ENCODE measurements around the gene SCFD2.
"Not testable (repeated sequence)": the region's sequence is repeated elsewhere in the genome, so short reads cannot be mapped to it uniquely, and the experiment has no call there.

SCFD2 gene

DNA sequence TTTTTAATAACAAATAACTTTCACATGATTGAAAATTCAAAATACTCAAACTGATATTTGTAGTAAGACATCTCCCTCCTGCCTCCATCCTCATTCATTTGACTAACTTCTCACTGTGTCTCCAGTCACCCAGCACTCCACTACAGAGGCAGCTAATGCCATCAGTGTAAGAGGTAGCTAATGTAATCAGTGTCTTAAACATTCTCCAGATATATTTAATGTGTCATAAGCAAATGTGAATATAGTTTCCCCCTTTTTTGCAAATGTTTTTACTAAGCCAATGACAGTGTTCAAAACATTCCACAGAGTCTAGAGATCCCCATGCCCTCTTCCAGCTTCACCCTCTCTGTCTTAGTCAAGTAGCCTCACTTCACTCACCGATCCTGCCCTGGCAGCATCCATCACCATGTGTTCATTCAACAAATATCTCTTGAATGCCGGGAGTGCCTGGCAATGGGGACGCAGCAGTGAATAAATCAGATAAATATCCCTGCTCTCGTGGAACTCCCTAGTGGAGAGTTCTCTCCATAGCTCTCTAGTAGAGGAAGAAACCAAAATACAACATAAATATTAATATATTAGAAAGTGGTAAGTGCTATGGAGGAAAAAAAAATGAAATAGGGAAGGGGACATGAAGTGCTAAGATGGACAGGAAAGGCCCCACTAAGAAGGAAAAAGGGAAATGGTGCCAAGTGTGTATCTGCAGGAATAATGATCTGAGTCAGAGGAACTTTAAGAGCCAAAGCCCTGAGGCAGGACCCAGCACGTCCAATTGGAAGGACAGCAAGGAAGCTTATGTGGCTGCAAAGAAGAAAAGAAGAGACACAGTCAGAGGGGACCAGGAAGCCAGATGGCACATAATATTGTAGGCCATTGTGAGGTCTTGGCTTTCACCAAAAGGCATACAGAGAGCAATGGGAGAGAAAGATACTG, 18.7 kb downstream of the SCFD2 start:
- DNase-seq (ENCODE audit: low read depth in 4 of 4, low spot score in 1 of 4): no peak

- not testable (repeated sequence) for DNase-seq (ENCODE audit: low read depth in 4 of 4, low spot score in 1 of 4)
Measured at GRCh38 chr4:53346392-53346791, 19.5 kb downstream of the SCFD2 start.

- DNase-seq (ENCODE audit: low read depth in 4 of 4, low spot score in 1 of 4): not testable (repeated sequence)
Measured at GRCh38 chr4:53340145-53340544, 25.7 kb downstream of the SCFD2 start.

- not testable (repeated sequence) for DNase-seq (ENCODE audit: low read depth in 4 of 4, low spot score in 1 of 4)
Measured at GRCh38 chr4:53334916-53335315, 30.9 kb downstream of the SCFD2 start.

GRCh38 chr4:53326535-53326934, 39.3 kb downstream of the SCFD2 start:
- DNase-seq (ENCODE audit: low read depth in 4 of 4, low spot score in 1 of 4): no peak

GRCh38 chr4:53322696-53323095, 43.2 kb downstream of the SCFD2 start:
- no peak for DNase-seq (ENCODE audit: low read depth in 4 of 4, low spot score in 1 of 4)

- no peak for DNase-seq (ENCODE audit: low read depth in 4 of 4, low spot score in 1 of 4)
Measured at GRCh38 chr4:53321984-53322289, 43.9 kb downstream of the SCFD2 start.

- DNase-seq (ENCODE audit: low read depth in 4 of 4, low spot score in 1 of 4): no peak
Measured at GRCh38 chr4:53321151-53321983, 44.5 kb downstream of the SCFD2 start.

DNA sequence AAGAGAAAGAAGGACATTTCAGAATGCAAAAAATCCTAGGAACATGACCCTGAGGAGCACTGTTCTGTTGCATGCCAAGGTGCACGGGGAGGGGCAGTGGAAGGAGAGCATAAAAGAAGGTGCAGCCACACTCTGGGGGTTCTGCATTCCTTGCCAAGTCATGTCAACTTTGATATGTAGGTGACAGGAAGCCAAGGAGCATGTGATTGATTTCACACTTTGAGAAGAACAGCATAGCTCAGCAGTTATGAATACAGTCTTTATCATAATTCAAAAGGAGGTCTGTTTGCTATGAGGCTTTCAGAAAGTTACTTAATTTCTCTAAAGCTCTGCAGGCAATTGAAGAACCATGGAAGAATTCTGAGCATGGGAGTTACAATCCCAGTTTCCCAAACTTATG, 50.6 kb downstream of the SCFD2 start:
- no peak for DNase-seq (ENCODE audit: low read depth in 4 of 4, low spot score in 1 of 4)

GRCh38 chr4:53314252-53314651, 51.6 kb downstream of the SCFD2 start:
- no peak for DNase-seq (ENCODE audit: low read depth in 4 of 4, low spot score in 1 of 4)

- no peak for DNase-seq (ENCODE audit: low read depth in 4 of 4, low spot score in 1 of 4)
Measured at GRCh38 chr4:53313510-53313909, 52.4 kb downstream of the SCFD2 start.

GRCh38 chr4:53309321-53310040, 56.4 kb downstream of the SCFD2 start:
- DNase-seq (ENCODE audit: low read depth in 4 of 4, low spot score in 1 of 4): no peak

- no peak for DNase-seq (ENCODE audit: low read depth in 4 of 4, low spot score in 1 of 4)
Measured at GRCh38 chr4:53307819-53308780, 57.8 kb downstream of the SCFD2 start.

DNA sequence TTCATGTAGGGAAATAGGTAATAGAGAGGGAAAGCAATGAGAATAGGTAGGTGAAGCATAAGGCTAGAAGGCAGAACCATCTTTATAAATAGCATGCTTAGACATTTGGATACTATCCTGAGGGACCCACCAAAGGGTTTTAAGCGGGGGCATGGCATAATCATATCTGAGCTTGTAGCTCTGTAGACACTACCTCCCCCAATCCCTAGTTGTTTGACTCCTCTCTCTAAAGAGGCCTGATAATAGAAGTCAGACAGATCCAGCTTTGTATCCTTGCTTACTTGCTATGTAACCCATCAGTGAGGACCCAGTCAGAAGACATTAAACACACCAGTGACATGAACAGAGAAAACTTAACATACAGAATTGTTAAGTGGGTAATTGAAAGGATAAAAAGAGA, 58.7 kb downstream of the SCFD2 start:
- DNase-seq (ENCODE audit: low read depth in 4 of 4, low spot score in 1 of 4): no peak

DNA sequence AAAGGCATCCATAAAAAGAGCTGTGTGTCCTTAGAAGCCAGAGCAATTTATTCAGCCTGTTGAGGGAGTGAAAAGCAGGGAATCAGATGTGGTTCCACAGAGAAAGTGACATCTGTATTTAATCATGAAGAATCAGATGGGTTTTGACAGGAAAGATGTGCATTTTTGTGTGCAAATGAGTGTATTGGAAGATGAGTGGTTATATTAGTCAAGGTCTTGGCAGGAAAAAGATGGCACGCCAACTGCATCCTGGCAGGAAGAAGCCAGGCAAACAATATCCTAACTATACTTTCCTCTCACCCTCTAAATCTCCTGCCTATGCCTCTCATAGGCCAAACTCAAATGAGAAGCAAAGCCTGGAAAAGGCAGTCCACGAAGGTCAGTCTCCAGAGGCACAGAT, 59.1 kb downstream of the SCFD2 start:
- no peak for DNase-seq (ENCODE audit: low read depth in 4 of 4, low spot score in 1 of 4)

DNA sequence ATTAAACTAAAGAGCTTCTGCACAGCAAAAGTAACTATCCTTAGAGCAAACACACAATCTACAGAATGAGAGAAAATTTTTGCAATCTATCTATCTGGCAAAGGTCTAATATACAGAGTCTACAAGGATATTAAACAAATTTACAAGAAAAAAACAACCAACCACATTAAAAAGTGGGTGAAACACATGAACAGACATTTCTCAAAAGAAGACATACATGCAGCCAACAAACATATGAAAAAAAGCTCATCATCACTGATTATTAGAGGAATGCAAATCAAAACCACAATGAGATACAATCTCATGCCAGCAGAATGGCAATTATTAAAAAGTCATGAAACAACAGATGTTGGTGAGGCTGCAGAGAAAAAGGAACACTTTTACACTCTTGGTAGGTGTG, 73.7 kb downstream of the SCFD2 start:
- DNase-seq (ENCODE audit: low read depth in 4 of 4, low spot score in 1 of 4): not testable (repeated sequence)

- DNase-seq (ENCODE audit: low read depth in 4 of 4, low spot score in 1 of 4): no peak
Measured at GRCh38 chr4:53281438-53281837, 84.4 kb downstream of the SCFD2 start.

- DNase-seq (ENCODE audit: low read depth in 4 of 4, low spot score in 1 of 4): no peak
Measured at GRCh38 chr4:53280846-53281245, 85.0 kb downstream of the SCFD2 start.

GRCh38 chr4:53274609-53275268, 91.1 kb downstream of the SCFD2 start:
- no peak for DNase-seq (ENCODE audit: low read depth in 4 of 4, low spot score in 1 of 4)

- DNase-seq (ENCODE audit: low read depth in 4 of 4, low spot score in 1 of 4): no peak
Measured at GRCh38 chr4:53273726-53274125, 92.1 kb downstream of the SCFD2 start.

All from stimulated activated CD4-positive, alpha-beta T cell treated with anti-CD3 and anti-CD28 coated beads, Interleukin-1b, Interleukin-23, amount 100 ng/mL, for 24 hours (primary cell).